GM10847 (cell line): ENCODE measurements around the gene MYORG.

Experiments used
- POLR2A ChIP-seq: IDR thresholded peaks from 2 replicates; pipeline ENCODE4 v1.6.1; 2011; ENCODE audit not compliant: insufficient read length; ENCODE audit errors: extremely low read depth

Gene MYORG

GRCh38 chr9:34362614-34363214 is 14.0 kb downstream of the MYORG start:
- TF ChIP-seq POLR2A = no peak

DNA sequence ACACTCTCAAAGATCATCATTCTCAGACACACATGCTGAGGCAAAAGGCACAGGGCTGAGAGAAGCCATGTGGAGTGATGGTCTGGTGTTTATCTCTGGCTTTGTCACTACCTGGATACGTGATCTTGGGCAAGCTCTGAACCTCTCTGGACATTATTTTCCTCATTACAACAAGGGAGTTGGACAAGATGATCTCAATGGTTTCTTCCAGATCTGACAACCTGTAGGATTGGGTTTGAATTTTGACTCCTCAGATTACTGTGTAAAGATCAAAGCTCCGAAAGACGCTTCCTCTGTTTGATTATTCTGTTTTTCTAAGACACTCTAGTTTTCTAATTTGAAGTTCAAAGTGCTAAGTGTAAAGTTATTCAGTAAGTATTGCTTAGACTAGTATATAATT is 27.4 kb downstream of the MYORG start:
- TF ChIP-seq POLR2A = no peak

DNA sequence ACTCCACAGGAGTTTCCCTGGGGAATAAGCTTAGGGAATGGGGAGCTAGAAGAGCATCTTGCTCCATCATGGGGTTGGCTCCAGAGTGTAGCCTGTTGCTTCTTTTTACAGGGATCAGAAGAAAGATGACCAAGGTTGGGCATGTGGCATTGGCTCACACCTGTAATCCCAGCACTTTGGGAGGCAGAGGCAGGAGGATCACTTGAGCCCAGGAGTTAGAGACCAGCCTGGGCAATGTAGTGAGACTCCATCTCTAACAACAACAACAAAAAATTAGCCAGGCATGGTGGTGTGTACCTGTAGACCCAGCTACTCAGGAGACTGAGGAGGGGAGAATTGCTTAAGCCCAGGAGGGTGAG is 28.9 kb downstream of the MYORG start:
- TF ChIP-seq POLR2A = no peak

DNA sequence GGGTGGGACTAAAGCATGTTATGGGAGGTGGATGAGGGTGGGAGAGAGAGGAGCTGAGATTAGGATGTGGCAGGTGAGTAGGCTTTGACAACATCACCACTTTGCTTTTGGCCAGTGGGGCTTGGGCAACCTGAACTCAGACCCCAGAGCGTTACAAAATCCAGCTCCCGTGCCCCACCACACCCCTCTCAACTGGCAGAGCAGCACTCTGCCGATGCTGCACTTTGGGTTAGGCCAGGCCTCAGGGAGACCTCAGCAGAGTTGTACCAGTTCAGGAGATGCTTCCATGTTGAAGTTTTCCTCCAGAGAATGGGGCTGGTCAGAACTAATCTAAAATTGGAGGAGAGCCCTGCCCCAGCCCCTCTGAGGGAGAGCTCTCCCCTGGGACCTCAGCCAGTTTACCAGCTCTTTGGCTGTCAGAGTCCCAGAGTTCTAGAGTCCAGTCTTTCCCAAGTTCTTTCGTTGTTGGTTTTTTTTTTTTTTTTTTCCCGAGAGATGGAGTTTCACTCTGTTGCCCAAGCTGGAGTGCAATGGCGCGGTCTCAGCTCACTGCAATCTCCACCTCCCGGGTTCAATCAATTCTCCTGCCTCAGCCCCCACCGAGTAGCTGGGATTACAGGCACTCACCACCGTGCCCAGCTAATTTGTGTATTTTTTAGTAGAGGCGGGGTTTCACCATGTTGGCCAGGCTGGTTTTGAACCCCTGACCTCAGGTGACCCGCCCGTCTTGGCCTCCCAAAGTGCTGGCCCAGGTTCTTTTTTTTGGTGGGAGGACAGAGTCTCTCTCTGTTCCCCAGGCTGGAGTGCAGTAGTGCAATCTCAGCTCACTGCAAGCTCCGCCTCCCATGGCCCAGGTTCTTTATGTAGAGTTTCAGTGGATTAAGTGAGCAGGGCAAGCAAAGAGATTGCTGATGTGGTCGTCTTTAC is 29.6 kb downstream of the MYORG start:
- no peak for TF ChIP-seq POLR2A

DNA sequence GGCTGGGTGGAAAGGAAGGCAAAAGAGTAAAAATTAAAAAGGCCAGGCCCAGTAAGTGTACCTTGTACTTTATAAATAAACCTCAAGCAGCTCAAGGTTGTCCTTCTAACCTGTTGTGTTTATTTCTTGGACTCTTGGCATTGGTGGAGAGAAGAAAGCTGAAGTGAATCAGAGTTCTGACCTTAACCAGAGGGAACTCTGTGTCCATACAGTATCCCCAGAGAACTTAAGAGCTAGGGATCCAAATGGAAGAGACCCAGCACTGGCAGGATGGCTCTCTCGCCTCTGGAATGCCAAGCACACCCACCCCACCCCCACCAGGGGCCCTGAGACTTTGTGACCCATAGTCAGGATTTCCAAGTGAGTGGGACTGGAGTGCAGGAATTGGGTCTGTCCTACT is 33.1 kb downstream of the MYORG start:
- no peak for TF ChIP-seq POLR2A

GRCh38 chr9:34343090-34343489 is 33.6 kb downstream of the MYORG start:
- no peak for TF ChIP-seq POLR2A

- no peak for TF ChIP-seq POLR2A
Measured at GRCh38 chr9:34341659-34342295, 34.9 kb downstream of the MYORG start.

- TF ChIP-seq POLR2A = no peak
Measured at GRCh38 chr9:34338665-34339385, 37.9 kb downstream of the MYORG start.

GRCh38 chr9:34337403-34337802 is 39.3 kb downstream of the MYORG start:
- no peak for TF ChIP-seq POLR2A

DNA sequence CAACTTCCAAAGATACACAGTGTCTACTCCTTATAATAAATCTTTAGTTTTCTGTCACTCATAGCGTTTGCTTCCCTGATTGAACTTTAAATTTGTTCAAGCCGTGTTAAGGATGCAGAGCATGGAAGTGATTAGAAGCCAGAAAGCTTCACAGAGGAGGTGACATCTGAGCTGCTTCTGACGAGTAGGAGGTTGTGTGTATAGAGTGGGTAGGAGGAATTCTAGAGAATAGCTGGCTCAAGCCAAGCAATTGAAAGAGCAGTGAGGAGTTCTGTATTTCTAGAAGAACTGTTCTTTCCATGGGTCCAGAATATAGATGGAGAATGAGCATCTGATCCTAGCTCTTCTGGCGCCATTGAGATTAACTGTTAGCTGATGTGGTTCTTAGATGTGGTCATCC is 41.3 kb downstream of the MYORG start:
- no peak for TF ChIP-seq POLR2A

DNA sequence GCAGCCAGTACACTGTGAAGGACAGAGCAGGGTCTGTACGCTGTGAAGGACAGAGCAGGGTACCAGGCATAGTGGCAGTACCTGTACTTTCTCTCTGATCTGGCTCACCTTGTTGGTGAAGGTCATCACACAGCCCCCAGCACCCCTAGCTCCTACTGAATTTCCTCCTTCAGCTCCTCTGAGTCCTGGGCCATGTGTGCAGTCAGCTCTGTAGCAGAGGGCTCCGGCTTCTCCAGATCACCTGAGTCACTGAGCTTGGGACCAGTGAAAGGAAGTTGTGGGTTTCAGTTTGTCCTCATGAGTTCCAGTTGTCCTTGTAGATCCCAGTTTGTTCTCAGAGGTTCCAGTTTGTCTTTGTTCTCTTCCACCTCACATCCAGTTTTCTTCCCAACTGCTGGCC is 41.8 kb downstream of the MYORG start:
- no peak for TF ChIP-seq POLR2A

GRCh38 chr9:34334337-34334824 is 42.3 kb downstream of the MYORG start:
- TF ChIP-seq POLR2A = no peak

DNA sequence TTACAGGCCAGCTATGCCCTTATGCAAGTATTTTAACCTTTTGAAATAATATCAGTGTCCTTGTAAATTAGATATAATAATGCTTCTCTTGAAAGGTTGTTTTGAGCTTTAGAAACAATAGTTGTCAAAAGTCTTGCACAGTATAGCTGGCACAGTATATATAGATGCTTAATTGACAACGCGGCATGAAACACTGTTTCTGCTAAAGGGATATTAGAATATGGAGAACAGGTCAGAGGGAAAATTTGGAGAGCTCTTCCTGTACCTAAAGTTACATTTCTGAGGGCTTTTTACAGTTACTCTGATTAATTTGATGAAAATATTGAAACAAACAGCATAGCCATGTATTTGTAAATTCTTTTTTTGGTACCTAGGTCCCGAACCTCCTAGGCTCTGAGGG is 42.9 kb downstream of the MYORG start:
- TF ChIP-seq POLR2A = no peak

GRCh38 chr9:34332076-34332964 is 44.4 kb downstream of the MYORG start:
- TF ChIP-seq POLR2A = no peak
